Loucy (cell line): ENCODE data around the gene KLHL6.

Source experiments
- H2AFZ ChIP-seq: fragments of 200-600 bp; sonication (generic); 2 replicates; pipeline ENCODE4 v1.6.0; 2016; ENCODE audit warnings: antibody characterized with exemption, mild to moderate bottlenecking, low read length, moderate library complexity
- H3F3A ChIP-seq: fragments of 200-600 bp; 2 replicates; pipeline ENCODE4 v1.6.0; 2016; ENCODE audit warnings: antibody characterized with exemption, low read depth, mild to moderate bottlenecking
- H3K27me3 ChIP-seq: fragments of 200-600 bp; sonication (generic); 2 replicates; pipeline ENCODE4 v1.6.1; 2014; ENCODE audit warnings: low read length, mild to moderate bottlenecking; ENCODE audit not compliant: insufficient read depth, poor library complexity, severe bottlenecking
- H3K36me3 ChIP-seq: fragments of 200-600 bp; sonication (generic); 2 replicates; pipeline ENCODE4 v1.6.1; 2016; ENCODE audit warnings: low read length; ENCODE audit not compliant: insufficient read depth
- H3K4me1 ChIP-seq: fragments of 200-600 bp; sonication (generic); 2 replicates; pipeline ENCODE4 v1.5.1; 2014; ENCODE audit warnings: low read length, mild to moderate bottlenecking; ENCODE audit not compliant: insufficient read depth, poor library complexity, severe bottlenecking
- H3K4me2 ChIP-seq: fragments of 200-600 bp; sonication (generic); 2 replicates; pipeline ENCODE4 v1.6.0; 2014; ENCODE audit warnings: antibody characterized with exemption, low read length, low read depth, mild to moderate bottlenecking; ENCODE audit not compliant: poor library complexity, severe bottlenecking
- H3K4me3 ChIP-seq: fragments of 200-600 bp; sonication (generic); 2 replicates; pipeline ENCODE4 v1.5.1; 2014; ENCODE audit warnings: low read length, mild to moderate bottlenecking, mixed read lengths; ENCODE audit not compliant: poor library complexity, severe bottlenecking
- H3K79me2 ChIP-seq: fragments of 200-600 bp; sonication (generic); 2 replicates; pipeline ENCODE4 v1.6.1; 2014; ENCODE audit warnings: low read length; ENCODE audit not compliant: insufficient read depth
- H3K9ac ChIP-seq: fragments of 200-600 bp; sonication (generic); 2 replicates; pipeline ENCODE4 v1.6.0; 2014; ENCODE audit warnings: mild to moderate bottlenecking, low read depth, low read length, moderate library complexity; ENCODE audit not compliant: poor library complexity, severe bottlenecking
- H3K9me2 ChIP-seq: fragments of 200-600 bp; sonication (generic); replicated peaks from 2 replicates; pipeline ENCODE4 v1.6.1; 2016; ENCODE audit warnings: low read depth, low read length, mixed read lengths
- H3K9me3 ChIP-seq: fragments of 200-600 bp; sonication (generic); 2 replicates; pipeline ENCODE4 v1.6.1; 2014; ENCODE audit warnings: mild to moderate bottlenecking, antibody characterized with exemption, low read length, low read depth; ENCODE audit not compliant: insufficient read depth
- H4K20me1 ChIP-seq: fragments of 200-600 bp; sonication (generic); 2 replicates; pipeline ENCODE4 v1.6.0; 2014; ENCODE audit warnings: antibody characterized with exemption, low read length, mild to moderate bottlenecking; ENCODE audit not compliant: insufficient read depth, poor library complexity, severe bottlenecking
- EZH2phosphoT487 ChIP-seq: fragments of 200-600 bp; IDR thresholded peaks from 2 replicates; pipeline ENCODE4 v1.6.1; 2018; ENCODE audit warnings: antibody characterized with exemption, mild to moderate bottlenecking, moderate library complexity, borderline replicate concordance
- TF ChIP-seq, protein P1 (sequence below): fragments of 200-600 bp; sonication (generic); conservative IDR thresholded peaks from 2 replicates; pipeline ENCODE4 v1.5.1; 2014; ENCODE audit warnings: mild to moderate bottlenecking, antibody characterized with exemption, low read length

Gene KLHL6

DNA sequence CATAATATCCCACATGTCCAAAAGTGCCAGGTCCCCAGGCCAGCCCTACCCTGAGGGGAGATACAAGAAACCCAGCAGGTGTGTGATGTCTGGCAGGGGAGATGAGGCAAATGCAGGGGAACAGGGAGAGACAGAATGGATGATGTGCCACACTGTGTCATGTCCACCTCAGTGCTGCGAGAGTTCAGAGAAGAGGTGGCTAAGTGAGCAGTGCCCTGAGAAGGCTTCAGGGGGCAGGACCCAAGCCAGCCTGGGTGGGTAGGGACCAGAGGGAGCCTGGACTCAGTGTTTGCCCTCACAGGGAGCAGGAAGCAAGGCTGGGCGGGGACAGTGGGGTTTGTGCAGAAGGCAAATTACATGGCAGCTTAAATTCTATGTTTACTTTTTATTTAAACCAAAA, 61.2 kb downstream of the KLHL6 start:
- Histone ChIP-seq H3K4me1 (no peaks in the 10 kb centered on the region), H3K4me2 (no peak overlapping the region), H3K79me2 (no peaks in the 10 kb centered on the region), H3K9ac (no peak overlapping the region), H3K9me2 (no peaks in the 10 kb centered on the region), H3K27me3 (no peaks in the 10 kb centered on the region), H3F3A (no peaks in the 10 kb centered on the region), H4K20me1 (no peaks in the 10 kb centered on the region), H3K36me3 (peaks cover 72% of the 10 kb centered on the region; the same call in 1 of the 2 replicates), H3K9me3 (no peaks in the 10 kb centered on the region), H3K4me3 (no peak overlapping the region), H2AFZ (no peak overlapping the region)
- TF ChIP-seq, protein P1, sequence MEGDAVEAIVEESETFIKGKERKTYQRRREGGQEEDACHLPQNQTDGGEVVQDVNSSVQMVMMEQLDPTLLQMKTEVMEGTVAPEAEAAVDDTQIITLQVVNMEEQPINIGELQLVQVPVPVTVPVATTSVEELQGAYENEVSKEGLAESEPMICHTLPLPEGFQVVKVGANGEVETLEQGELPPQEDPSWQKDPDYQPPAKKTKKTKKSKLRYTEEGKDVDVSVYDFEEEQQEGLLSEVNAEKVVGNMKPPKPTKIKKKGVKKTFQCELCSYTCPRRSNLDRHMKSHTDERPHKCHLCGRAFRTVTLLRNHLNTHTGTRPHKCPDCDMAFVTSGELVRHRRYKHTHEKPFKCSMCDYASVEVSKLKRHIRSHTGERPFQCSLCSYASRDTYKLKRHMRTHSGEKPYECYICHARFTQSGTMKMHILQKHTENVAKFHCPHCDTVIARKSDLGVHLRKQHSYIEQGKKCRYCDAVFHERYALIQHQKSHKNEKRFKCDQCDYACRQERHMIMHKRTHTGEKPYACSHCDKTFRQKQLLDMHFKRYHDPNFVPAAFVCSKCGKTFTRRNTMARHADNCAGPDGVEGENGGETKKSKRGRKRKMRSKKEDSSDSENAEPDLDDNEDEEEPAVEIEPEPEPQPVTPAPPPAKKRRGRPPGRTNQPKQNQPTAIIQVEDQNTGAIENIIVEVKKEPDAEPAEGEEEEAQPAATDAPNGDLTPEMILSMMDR = no peak
- TF ChIP-seq EZH2phosphoT487 = no peak

DNA sequence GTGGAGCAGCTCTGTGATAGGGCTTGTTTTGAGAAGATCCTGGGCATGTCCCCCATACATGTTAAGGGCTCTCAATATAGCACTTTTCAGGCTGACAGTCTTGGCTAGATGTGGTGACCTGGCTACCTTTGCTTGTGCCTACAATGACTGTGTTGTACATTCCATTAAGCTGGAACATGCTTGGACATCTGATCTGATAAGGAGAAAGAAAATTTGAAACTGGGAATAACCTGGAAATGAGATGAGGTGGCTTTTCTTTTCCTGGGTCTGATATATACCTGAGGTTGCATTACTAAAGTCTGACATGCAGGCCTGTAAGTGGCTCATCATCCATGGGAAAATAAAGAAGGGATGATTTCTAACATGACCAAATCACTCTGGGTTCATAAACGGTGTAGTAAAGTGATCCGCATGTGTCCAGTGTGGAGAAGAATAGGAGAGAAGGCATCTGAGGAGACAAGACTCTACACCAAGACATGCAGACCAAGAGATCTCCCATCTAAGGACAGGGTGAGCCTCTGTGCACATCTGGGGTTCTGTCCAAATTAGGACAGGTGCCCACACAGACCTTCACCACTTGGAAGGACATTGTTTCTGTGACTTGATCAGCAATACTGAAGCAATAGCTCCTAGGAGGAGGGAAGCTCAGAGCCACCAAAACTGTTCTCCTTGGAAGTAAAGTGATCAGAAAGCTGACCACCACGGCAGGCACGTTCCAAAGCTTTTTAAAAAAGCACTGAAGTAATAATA, 62.0 kb downstream of the KLHL6 start:
- TF ChIP-seq EZH2phosphoT487 = no peak
- TF ChIP-seq, protein P1 = no peak
- Histone ChIP-seq H3K27me3 (no peaks in the 10 kb centered on the region), H3K79me2 (no peaks in the 10 kb centered on the region), H3K9me3 (no peaks in the 10 kb centered on the region), H3K36me3 (peaks cover 70% of the 10 kb centered on the region; the same call in 1 of the 2 replicates), H3K4me1 (no peaks in the 10 kb centered on the region), H3K9me2 (no peaks in the 10 kb centered on the region), H3K4me2 (no peak overlapping the region), H4K20me1 (no peaks in the 10 kb centered on the region), H3K4me3 (no peak overlapping the region), H2AFZ (no peak overlapping the region), H3K9ac (no peak overlapping the region), H3F3A (no peaks in the 10 kb centered on the region)

DNA sequence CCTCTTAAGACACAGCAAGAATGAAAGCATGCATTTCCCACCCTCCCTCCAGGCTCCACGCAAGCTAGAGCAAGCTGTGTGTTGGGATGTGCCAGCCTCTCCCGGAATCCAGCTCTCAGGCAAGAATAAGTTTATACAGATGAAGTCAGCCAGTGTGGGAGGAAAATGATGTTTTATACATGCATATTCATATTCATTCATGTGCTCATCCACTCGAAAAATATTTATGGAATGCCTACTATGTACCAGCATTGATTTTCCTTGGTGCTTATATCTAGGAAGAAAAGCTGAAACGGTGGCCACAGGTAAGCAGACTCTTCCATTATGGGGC, 62.7 kb downstream of the KLHL6 start:
- no peaks in the 10 kb centered on the region for H3K9me2 ChIP-seq
- H3K9me3 ChIP-seq = no peaks in the 10 kb centered on the region
- H3K4me1 ChIP-seq = no peaks in the 10 kb centered on the region
- peaks cover 65% of the 10 kb centered on the region; the same call in 1 of the 2 replicates for H3K36me3 ChIP-seq
- H3K4me3 ChIP-seq = no peak overlapping the region
- no peak overlapping the region for H2AFZ ChIP-seq
- no peaks in the 10 kb centered on the region for H3K27me3 ChIP-seq
- no peak overlapping the region for H3K9ac ChIP-seq
- no peak for TF ChIP-seq EZH2phosphoT487
- TF ChIP-seq, protein P1 = no peak
- H3F3A ChIP-seq = no peaks in the 10 kb centered on the region
- no peaks in the 10 kb centered on the region for H3K79me2 ChIP-seq
- no peaks in the 10 kb centered on the region for H4K20me1 ChIP-seq
- no peak overlapping the region for H3K4me2 ChIP-seq
